HepG2 (cell line): ENCODE measurements around the gene LEPROT. TPM values are rescaled to one million over a fixed set of nuclear protein-coding genes. Genes with fewer than 3 reads are reported as not detected.

Source experiments
- ATF1 ChIP-seq: IDR thresholded peaks from 2 replicates; pipeline ENCODE4 v1.6.1; 2016; ENCODE audit warnings: mild to moderate bottlenecking, control low read depth
- BHLHE40 ChIP-seq: IDR thresholded peaks from 2 replicates; pipeline ENCODE4 v1.6.1; 2011; ENCODE audit warnings: low read length, improper control_type of control experiment
- ELF3 ChIP-seq: IDR thresholded peaks from 2 replicates; pipeline ENCODE4 v1.6.1; 2016; ENCODE audit warnings: missing genetic modification reagents, missing compliant biosample characterization
- ERF ChIP-seq: IDR thresholded peaks from 2 replicates; pipeline ENCODE4 v1.6.1; 2018; ENCODE audit warnings: missing biosample characterization, missing genetic modification reagents
- ESRRA ChIP-seq: sonication (generic); formaldehyde crosslinking; IDR thresholded peaks from 2 replicates; pipeline ENCODE4 v1.5.1; 2020; ENCODE audit warnings: mild to moderate bottlenecking, low read depth, missing genetic modification reagents
- FOXJ3 ChIP-seq: sonication (generic); formaldehyde crosslinking; IDR thresholded peaks from 2 replicates; pipeline ENCODE4 v1.4.0; 2020; ENCODE audit warnings: missing genetic modification reagents, mild to moderate bottlenecking, borderline replicate concordance
- FOXO1 ChIP-seq: sonication (generic); formaldehyde crosslinking; IDR thresholded peaks from 2 replicates; pipeline ENCODE4 v1.4.0; 2020; ENCODE audit warnings: missing genetic modification reagents
- GFI1 ChIP-seq: sonication (generic); formaldehyde crosslinking; IDR thresholded peaks from 2 replicates; pipeline ENCODE4 v1.5.0; 2020; ENCODE audit warnings: missing genetic modification reagents, mild to moderate bottlenecking, borderline replicate concordance
- PPARG ChIP-seq: conservative IDR thresholded peaks from 2 replicates; pipeline ENCODE4 v1.6.1; 2016; ENCODE audit warnings: missing biosample characterization, missing genetic modification reagents
- SKI ChIP-seq: fragments of 450-650 bp; IDR thresholded peaks from one replicate; pipeline ENCODE4 v1.6.1; 2018; ENCODE audit warnings: mild to moderate bottlenecking; ENCODE audit not compliant: partially characterized antibody
- THAP11 ChIP-seq: IDR thresholded peaks from 2 replicates; pipeline ENCODE4 v1.6.1; 2016; ENCODE audit warnings: missing biosample characterization, missing genetic modification reagents
- ZIK1 ChIP-seq: sonication (generic); formaldehyde crosslinking; IDR thresholded peaks from 2 replicates; pipeline ENCODE4 v1.5.0; 2020; ENCODE audit warnings: mild to moderate bottlenecking, low read depth, missing genetic modification reagents, borderline replicate concordance
- polyA plus RNA-seq, 8 experiments: library from polyadenylated mRNA; depleted of rRNA in 3 of 8; stranded (reverse) in 7 of 8; unstranded in 1 of 8; fragments of >200 nt; fragmentation: Illumina TruSeq in 4 of 8; extraction: Trizol in 4 of 8; gene quantifications; 2 replicates each; pipeline versions ENCODE4 v1.2.1 to v1.2.3, GENCODE V29; 2011 to 2016; ENCODE audit warnings: low read depth in 4 of 8, missing spikeins in 1 of 8, mixed read lengths in 1 of 8; ENCODE audit not compliant: insufficient read depth in 1 of 8
- total RNA-seq, 5 experiments: library from RNA; depleted of rRNA; stranded (reverse); fragments of >200 nt; fragmentation: Illumina TruSeq; extraction: Trizol; gene quantifications; 2 replicates each; pipeline ENCODE4 v1.2.3, GENCODE V29; 2016; ENCODE audit warnings: low read depth in 1 of 5
- TF ChIP-seq, protein P1 (sequence below): sonication (generic); formaldehyde crosslinking; IDR thresholded peaks from 2 replicates; pipeline ENCODE4 v1.5.0; 2020; ENCODE audit warnings: mild to moderate bottlenecking, missing genetic modification reagents, moderate library complexity
- TF ChIP-seq, protein P2 (sequence below): sonication (generic); formaldehyde crosslinking; IDR thresholded peaks from 2 replicates; pipeline ENCODE4 v1.4.0; 2020; ENCODE audit warnings: mild to moderate bottlenecking, missing genetic modification reagents, borderline replicate concordance
- TF ChIP-seq, protein P3 (sequence below), 2 experiments: fragments of 450-650 bp in 1 of 2; sonication (generic) in 1 of 2; formaldehyde crosslinking; IDR thresholded peaks; 2 replicates each; pipeline versions ENCODE4 v1.5.0 to v1.8.0; 2020 to 2022; ENCODE audit warnings: mild to moderate bottlenecking in 1 of 2, missing genetic modification reagents in 1 of 2
- TF ChIP-seq, protein P4 (sequence below): sonication (generic); formaldehyde crosslinking; IDR thresholded peaks from 2 replicates; pipeline ENCODE4 v1.4.0; 2020; ENCODE audit warnings: missing genetic modification reagents, mild to moderate bottlenecking, borderline replicate concordance
- TF ChIP-seq, protein P5 (sequence below): sonication (generic); formaldehyde crosslinking; IDR thresholded peaks from 2 replicates; pipeline ENCODE4 v1.4.0; 2020; ENCODE audit warnings: mild to moderate bottlenecking, missing genetic modification reagents

LEPROT gene
- total and polyA plus RNA-seq, 2 of the 13 experiments (the other 11 are each of a cell fraction or from before 2014, with no cell fraction given) = 36.8 to 51.4 TPM

DNA sequence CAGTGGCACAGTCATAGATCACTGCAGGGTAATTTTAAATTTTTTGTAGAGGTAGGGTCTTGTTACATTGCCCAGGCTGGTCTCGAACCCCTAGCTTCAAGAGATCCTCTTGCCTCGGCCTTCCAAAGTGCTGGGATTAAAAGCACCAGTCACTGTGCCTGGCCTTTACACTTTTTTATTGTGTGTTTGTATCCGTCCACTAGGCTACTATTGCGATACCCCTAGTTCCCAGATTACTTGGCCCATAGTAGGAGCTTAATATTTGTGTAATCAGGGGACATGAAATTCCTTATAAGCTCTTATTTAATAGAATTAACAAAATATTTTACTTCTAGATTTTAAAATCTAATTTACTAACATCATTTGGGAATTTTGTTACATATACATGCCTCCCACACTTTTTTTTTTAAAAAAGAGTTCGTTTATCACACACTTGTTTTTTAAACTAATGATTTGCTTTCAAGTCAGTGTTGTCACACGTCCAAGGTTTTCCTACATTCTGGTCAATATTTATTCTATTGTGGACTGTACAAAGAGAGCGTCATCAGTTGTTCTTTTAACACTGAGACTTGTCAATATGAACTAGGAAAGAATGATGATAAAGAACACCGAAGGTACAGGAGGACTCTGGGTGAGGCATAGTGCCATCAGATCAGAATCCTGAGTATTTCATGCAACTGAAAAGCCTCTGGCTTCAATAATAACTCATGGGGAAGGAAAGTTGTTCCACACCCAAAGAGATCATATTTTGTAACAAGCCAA lies 63.7 kb downstream of the LEPROT start (continued):
- TF ChIP-seq, protein P1, sequence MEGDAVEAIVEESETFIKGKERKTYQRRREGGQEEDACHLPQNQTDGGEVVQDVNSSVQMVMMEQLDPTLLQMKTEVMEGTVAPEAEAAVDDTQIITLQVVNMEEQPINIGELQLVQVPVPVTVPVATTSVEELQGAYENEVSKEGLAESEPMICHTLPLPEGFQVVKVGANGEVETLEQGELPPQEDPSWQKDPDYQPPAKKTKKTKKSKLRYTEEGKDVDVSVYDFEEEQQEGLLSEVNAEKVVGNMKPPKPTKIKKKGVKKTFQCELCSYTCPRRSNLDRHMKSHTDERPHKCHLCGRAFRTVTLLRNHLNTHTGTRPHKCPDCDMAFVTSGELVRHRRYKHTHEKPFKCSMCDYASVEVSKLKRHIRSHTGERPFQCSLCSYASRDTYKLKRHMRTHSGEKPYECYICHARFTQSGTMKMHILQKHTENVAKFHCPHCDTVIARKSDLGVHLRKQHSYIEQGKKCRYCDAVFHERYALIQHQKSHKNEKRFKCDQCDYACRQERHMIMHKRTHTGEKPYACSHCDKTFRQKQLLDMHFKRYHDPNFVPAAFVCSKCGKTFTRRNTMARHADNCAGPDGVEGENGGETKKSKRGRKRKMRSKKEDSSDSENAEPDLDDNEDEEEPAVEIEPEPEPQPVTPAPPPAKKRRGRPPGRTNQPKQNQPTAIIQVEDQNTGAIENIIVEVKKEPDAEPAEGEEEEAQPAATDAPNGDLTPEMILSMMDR (CRISPR knock-in tag) = no peak
- TF ChIP-seq ELF3 = 0 out of 2 replicates have a peak, but pooled peaks have one; percentile 44
- peak; percentile 76; the same call in 1 of the 2 replicates for TF ChIP-seq ATF1 (CRISPR knock-in tag)
- 0 out of 2 replicates have a peak, but pooled peaks have one; percentile 41 for TF ChIP-seq THAP11
- TF ChIP-seq, protein P2, sequence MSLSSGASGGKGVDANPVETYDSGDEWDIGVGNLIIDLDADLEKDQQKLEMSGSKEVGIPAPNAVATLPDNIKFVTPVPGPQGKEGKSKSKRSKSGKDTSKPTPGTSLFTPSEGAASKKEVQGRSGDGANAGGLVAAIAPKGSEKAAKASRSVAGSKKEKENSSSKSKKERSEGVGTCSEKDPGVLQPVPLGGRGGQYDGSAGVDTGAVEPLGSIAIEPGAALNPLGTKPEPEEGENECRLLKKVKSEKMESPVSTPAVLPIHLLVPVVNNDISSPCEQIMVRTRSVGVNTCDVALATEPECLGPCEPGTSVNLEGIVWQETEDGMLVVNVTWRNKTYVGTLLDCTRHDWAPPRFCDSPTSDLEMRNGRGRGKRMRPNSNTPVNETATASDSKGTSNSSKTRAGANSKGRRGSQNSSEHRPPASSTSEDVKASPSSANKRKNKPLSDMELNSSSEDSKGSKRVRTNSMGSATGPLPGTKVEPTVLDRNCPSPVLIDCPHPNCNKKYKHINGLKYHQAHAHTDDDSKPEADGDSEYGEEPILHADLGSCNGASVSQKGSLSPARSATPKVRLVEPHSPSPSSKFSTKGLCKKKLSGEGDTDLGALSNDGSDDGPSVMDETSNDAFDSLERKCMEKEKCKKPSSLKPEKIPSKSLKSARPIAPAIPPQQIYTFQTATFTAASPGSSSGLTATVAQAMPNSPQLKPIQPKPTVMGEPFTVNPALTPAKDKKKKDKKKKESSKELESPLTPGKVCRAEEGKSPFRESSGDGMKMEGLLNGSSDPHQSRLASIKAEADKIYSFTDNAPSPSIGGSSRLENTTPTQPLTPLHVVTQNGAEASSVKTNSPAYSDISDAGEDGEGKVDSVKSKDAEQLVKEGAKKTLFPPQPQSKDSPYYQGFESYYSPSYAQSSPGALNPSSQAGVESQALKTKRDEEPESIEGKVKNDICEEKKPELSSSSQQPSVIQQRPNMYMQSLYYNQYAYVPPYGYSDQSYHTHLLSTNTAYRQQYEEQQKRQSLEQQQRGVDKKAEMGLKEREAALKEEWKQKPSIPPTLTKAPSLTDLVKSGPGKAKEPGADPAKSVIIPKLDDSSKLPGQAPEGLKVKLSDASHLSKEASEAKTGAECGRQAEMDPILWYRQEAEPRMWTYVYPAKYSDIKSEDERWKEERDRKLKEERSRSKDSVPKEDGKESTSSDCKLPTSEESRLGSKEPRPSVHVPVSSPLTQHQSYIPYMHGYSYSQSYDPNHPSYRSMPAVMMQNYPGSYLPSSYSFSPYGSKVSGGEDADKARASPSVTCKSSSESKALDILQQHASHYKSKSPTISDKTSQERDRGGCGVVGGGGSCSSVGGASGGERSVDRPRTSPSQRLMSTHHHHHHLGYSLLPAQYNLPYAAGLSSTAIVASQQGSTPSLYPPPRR (CRISPR knock-in tag) = peak; percentile 87; the same call in 1 of the 2 replicates
- TF ChIP-seq, protein P3, sequence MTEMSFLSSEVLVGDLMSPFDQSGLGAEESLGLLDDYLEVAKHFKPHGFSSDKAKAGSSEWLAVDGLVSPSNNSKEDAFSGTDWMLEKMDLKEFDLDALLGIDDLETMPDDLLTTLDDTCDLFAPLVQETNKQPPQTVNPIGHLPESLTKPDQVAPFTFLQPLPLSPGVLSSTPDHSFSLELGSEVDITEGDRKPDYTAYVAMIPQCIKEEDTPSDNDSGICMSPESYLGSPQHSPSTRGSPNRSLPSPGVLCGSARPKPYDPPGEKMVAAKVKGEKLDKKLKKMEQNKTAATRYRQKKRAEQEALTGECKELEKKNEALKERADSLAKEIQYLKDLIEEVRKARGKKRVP (CRISPR knock-in tag; IDR thresholded peaks at IDR 0.05) = no peak
- peak; percentile 49; the same call in 1 of the 2 replicates for TF ChIP-seq BHLHE40
- TF ChIP-seq PPARG (CRISPR knock-in tag) = peak; percentile 82
- no peak for TF ChIP-seq ESRRA (CRISPR knock-in tag)
- TF ChIP-seq, protein P4, sequence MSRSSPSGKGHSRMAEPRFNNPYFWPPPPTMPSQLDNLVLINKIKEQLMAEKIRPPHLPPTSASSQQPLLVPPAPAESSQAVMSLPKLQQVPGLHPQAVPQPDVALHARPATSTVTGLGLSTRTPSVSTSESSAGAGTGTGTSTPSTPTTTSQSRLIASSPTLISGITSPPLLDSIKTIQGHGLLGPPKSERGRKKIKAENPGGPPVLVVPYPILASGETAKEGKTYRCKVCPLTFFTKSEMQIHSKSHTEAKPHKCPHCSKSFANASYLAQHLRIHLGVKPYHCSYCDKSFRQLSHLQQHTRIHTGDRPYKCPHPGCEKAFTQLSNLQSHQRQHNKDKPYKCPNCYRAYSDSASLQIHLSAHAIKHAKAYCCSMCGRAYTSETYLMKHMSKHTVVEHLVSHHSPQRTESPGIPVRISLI (CRISPR knock-in tag) = peak; percentile 88; the same call in 1 of the 2 replicates
- TF ChIP-seq, protein P5, sequence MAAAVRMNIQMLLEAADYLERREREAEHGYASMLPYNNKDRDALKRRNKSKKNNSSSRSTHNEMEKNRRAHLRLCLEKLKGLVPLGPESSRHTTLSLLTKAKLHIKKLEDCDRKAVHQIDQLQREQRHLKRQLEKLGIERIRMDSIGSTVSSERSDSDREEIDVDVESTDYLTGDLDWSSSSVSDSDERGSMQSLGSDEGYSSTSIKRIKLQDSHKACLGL (CRISPR knock-in tag) = no peak
- TF ChIP-seq SKI = peak; percentile 37
- TF ChIP-seq FOXJ3 (CRISPR knock-in tag) = peak; percentile 61; the same call in 1 of the 2 replicates
- TF ChIP-seq ERF (CRISPR knock-in tag) = peak; percentile 42; the same call in 1 of the 2 replicates
- peak; percentile 50; the same call in 1 of the 2 replicates for TF ChIP-seq GFI1 (CRISPR knock-in tag)
- TF ChIP-seq ZIK1 = no peak
- peak; percentile 88; the same call in 1 of the 2 replicates for TF ChIP-seq FOXO1 (CRISPR knock-in tag)
